Spinal cord (tissue), 10 donors: ENCODE measurements around the gene CREBBP. TPM values are rescaled to one million over a fixed set of nuclear protein-coding genes. Genes with fewer than 3 reads are reported as not detected.
A peak's percentile ranks its signal among the peaks of the same experiment; 100 is the strongest.

Experiments
- DNase-seq, 6 donors: peaks; one replicate each; pipeline versions ENCODE4 v3.0.0 to v3.0.0-alpha.2; 2013 to 2015; ENCODE audit warnings: low spot score in 6 of 6, low read depth in 4 of 6
- H3K27ac ChIP-seq: one replicate; pipeline ENCODE4 v1.5.1; 2013; ENCODE audit warnings: low read depth, low read length, control low read depth
- H3K27me3 ChIP-seq: one replicate; pipeline ENCODE4 v1.6.1; 2013; ENCODE audit warnings: low read length; ENCODE audit not compliant: control insufficient read depth, insufficient read depth
- H3K36me3 ChIP-seq: one replicate; pipeline ENCODE4 v1.6.1; 2013; ENCODE audit warnings: low read length; ENCODE audit not compliant: control insufficient read depth, insufficient read depth
- H3K4me1 ChIP-seq: one replicate; pipeline ENCODE4 v1.6.1; 2013; ENCODE audit warnings: low read length; ENCODE audit not compliant: control insufficient read depth, insufficient read depth
- H3K4me3 ChIP-seq: one replicate; pipeline ENCODE4 v1.5.1; 2013; ENCODE audit warnings: low read depth, low read length, control low read depth
- H3K9me3 ChIP-seq: one replicate; pipeline ENCODE4 v1.6.1; 2013; ENCODE audit warnings: low read length; ENCODE audit not compliant: control insufficient read depth, insufficient read depth
- WGBS: methylation state at CpG from one replicate; pipeline ENCODE4 v1.1.5; 2013; ENCODE audit warnings: missing lambda C conversion rate; ENCODE audit not compliant: insufficient coverage; 5-methylcytosine and 5-hydroxymethylcytosine counted together
- polyA plus RNA-seq, 2 donors: library from polyadenylated mRNA; unstranded; fragments of 120-200 nt; gene quantifications; one replicate each; pipeline ENCODE4 v1.2.1, GENCODE V29; 2013; ENCODE audit not compliant: insufficient read length in 2 of 2
- total RNA-seq, 2 donors: library from RNA; depleted of rRNA in 1 of 2; stranded (reverse); fragments of 120-200 nt in 1 of 2; fragments of >200 nt in 1 of 2; gene quantifications; one replicate each; pipeline versions ENCODE4 v1.2.3 to v1.2.4, GENCODE V29; 2013 to 2014
- donor health status: healthy.

The CREBBP gene
- total and polyA plus RNA-seq, 4 donors = 41.5 to 64.3 (median 61.4) TPM

DNA sequence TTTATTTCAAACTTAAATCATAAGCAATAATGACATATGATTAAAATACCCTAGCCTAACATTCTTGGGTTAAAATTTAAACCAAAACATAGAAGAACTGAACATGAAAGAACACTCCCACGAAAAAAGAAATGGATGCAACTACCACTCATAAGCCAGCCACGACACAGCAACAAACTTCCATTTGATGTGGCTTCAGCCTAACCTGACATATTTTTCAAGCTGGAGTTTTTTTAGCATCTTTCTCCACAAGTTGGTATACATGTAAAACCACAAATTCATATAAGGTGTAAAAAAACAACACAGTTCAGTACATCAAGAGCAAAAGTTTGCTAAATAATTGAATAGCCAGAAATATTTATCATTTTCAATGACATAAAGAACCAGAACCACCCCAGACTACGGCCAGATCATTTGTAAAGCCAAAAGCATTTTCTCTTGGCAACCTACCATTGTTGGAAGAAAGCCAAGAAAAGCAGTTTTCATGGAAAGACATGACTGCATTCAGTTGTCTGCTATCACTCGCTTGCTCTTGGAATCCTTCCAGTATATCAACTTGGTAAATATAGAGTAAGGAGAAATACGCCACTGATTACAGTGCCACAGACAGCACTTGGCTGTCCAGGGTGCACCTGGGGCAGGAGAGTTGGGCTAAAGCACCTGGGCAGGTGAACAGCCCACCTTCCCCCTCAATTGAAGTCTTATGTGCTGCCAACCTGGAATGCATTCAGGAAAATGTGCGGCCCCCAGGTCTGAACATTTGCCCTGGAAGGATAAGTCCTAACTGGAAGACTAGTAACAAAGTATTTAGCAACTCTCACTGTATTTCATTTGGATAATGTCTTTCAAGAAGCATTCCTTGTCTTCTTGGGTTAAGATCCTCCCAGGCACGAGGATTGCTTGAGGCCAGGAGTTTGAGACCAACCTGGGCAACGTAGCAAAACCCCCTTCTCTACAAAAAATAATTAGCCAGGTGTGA is 60.5 kb downstream of the CREBBP start:
- H3K27ac ChIP-seq = peak overlapping the region; percentile 15
- 46% methylated on average over 4 of the region's 8 CpGs for WGBS

DNA sequence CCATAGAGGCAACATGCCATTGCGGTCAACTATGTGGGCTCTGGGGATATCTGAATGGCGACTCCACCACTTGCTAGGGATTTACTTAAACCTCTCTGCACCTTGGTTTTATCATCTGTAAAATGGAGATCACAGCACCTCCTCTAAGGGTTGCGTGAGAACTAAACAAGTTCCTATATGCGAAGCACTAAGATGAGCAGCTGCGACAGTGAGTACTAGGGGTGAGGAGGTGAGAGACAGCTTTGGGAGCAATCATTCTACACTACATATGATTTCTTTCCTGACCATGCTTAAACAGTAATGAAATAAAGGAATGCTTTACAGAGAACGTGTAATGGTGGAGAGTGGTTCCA is 61.4 kb downstream of the CREBBP start:
- DNase-seq = no peak
- Histone ChIP-seq H3K4me3 (no peak overlapping the region), H3K36me3 (no peaks in the 10 kb centered on the region), H3K27me3 (no peaks in the 10 kb centered on the region), H3K4me1 (peaks cover 59% of the 10 kb centered on the region), H3K27ac (no peak overlapping the region), H3K9me3 (no peaks in the 10 kb centered on the region)
- WGBS = 94% methylated on average over 2 of the region's 6 CpGs

More for the DNA sequence above, 60.5 kb downstream of the CREBBP start:
- no peaks in the 10 kb centered on the region for H3K36me3 ChIP-seq
- peak; percentile 33 to 89 (median 47) for DNase-seq
- no peaks in the 10 kb centered on the region for H3K27me3 ChIP-seq
- no peaks in the 10 kb centered on the region for H3K9me3 ChIP-seq
- no peak overlapping the region for H3K4me3 ChIP-seq
- H3K4me1 ChIP-seq = peaks cover 65% of the 10 kb centered on the region

DNA sequence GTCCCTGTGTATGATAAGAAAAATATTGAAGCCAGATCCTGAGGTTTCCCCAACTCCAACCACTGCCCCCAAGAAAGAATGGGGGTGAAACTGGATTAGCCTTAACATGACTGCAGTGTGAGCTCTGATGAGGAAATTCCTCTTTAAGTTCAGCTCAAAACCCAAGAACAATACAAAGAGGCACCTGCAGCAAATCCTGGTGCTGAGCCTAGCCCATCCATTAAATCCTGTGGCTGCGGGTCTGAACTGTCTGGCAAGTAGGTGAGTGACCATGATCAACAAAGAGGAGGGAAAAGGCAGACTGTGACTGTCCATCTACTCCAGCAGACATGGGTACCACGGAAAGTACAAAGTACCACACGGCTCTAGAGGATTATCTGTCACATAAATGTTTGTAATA is 64.2 kb downstream of the CREBBP start:
- H3K4me3 ChIP-seq = no peak overlapping the region
- peaks cover 36% of the 10 kb centered on the region for H3K4me1 ChIP-seq
- H3K27me3 ChIP-seq = no peaks in the 10 kb centered on the region
- no peaks in the 10 kb centered on the region for H3K36me3 ChIP-seq
- no peaks in the 10 kb centered on the region for H3K9me3 ChIP-seq
- WGBS = 29% methylated on average over 1 of the region's 3 CpGs
- no peak overlapping the region for H3K27ac ChIP-seq
- no peak for DNase-seq

DNA sequence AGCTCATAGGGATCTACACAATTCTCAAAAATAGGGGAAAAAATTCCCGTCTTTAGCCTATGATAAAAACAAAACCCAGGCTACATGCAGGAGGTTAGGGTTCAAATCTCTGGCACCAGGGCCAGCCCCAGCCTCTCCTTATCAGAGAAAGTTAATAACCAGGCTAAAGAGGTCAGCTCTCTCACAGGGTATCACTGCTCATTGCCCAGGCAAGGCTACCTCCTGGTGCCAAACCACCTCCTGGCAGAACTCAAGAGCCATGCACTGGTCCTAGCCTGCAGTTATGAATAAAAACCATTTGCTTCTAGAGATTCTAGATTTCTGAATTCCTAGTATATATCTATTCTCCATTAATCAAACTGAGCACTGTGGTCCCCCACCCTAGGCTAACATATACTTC is 65.8 kb downstream of the CREBBP start:
- Histone ChIP-seq H3K9me3 (no peaks in the 10 kb centered on the region), H3K27ac (no peak overlapping the region), H3K27me3 (no peaks in the 10 kb centered on the region), H3K4me1 (peaks cover 24% of the 10 kb centered on the region), H3K4me3 (no peak overlapping the region), H3K36me3 (peaks cover 3% of the 10 kb centered on the region)
- DNase-seq = no peak
- WGBS = no CpG with 5 or more reads among the region's 1 CpG

DNA sequence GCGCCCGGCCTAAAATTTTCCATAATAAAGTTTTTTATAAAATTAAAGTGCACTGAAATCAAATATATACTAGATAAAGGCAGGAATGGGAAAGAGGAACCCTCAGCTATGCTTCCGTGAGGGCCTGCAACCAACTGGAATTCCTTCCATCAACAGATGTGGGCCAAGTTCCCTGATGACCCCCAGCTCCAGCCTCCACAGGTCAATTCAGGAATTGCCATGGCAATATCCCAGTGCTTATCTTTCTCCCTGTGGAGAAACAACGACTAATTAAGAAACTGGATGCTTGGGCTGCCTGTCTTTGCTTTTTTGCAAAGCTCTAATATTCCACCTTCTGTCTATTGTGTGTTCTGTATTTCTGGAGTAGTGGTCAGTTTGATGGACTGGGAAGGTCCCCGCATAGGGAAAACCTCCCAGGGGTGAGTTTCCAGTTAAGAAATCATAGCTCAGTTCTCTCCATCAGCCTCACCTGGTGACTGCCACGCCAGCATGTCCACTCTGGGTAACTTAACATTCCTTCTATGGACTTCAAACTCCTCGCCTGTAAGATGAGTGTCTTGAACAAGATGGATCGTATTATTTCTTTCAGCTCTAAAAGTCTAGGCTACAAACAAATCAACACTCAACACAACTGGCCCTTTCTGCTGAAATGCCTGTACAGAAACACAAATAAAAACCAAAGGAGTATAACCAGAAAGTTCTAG is 67.9 kb downstream of the CREBBP start:
- DNase-seq = no peak
- Histone ChIP-seq H3K9me3 (no peaks in the 10 kb centered on the region), H3K36me3 (peaks cover 21% of the 10 kb centered on the region), H3K4me1 (peaks cover 11% of the 10 kb centered on the region), H3K27me3 (no peaks in the 10 kb centered on the region), H3K27ac (no peak overlapping the region), H3K4me3 (no peak overlapping the region)
- WGBS = 90% methylated on average over 3 of the region's 8 CpGs

DNA sequence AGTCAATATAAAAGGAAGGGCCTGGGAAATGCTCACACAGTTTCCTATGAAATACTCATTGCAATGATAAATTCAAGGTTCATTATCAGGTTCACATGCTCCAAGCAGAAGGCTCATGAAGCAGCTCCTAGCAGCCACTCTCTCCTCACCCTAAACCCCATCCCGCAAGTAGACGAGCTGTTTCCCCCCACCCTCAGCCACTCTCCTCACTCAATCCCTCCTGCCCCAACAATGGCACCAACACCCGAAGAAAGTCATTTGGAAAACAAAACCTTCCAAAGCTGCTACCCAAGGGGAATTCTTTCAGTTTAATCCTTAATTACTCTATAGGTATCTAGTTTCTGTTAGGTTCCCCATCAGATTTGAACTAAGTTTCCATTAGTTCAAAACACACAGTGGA is 69.7 kb downstream of the CREBBP start:
- WGBS = 89% methylated on average over 2 of the region's 3 CpGs
- H3K36me3 ChIP-seq = peaks cover 24% of the 10 kb centered on the region
- no peak overlapping the region for H3K4me3 ChIP-seq

DNA sequence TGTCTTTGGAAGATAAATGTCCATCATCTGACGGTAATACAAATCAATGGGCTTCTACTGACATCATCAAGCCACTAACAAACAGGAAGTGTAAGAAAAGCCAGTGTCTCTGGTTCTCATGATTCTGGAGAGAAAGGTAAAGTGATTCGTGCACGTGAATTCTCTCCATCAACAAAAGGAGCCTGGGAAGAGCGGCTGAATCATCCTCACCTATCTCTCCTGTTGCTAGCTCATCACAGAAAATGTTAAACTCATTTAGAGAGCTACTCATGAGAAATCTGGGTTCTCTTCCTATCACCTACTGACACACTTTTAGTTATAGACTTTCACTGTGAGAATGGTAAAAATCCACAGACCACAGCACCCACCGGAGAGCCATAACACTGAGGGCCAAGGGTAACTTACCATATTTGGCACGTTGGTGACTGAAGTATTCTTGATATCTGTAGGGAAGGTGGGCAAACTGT is 70.3 kb downstream of the CREBBP start:
- no peak overlapping the region for H3K27ac ChIP-seq
- DNase-seq = no peak
- WGBS = no CpG with 5 or more reads among the region's 6 CpGs

More for the DNA sequence above, 69.7 kb downstream of the CREBBP start:
- Histone ChIP-seq H3K27me3 (no peaks in the 10 kb centered on the region), H3K4me1 (no peaks in the 10 kb centered on the region), H3K27ac (no peak overlapping the region), H3K9me3 (no peaks in the 10 kb centered on the region)
- no peak for DNase-seq

DNA sequence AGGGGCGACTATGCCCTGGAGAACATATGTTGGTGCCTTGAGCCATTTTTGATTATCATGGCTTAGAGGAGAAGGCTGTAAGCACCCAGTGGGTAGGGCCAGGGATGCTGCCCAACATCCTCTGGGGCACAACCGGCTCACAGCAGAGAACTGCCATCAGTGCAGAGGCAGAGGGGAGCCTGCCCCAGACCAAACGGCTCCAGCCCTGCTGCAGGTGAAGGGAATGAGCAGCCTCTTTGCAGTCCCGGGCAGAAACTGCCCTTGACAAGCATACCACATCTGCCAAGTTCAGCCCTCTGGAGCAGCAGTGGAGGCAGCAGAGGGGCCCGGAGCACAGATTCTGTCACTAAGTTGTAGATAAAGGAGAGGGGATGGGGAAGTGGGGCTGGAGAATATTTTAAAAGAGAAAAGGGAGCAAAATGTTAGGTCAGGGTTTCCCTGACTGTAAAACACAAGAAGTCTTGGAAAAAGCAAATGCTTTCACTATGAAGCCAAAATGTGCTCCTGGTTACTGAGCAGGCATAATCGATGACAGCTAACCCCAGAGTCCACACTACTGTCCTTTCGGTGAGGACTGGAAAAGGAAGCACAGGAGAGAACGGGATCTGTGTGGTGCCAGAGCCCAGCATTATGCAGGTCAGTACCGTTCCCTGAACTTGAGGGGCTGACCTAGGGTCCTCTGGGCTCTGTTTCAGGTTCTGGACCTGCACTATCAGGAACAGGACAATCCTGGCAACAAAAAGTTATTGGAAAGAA is 72.0 kb downstream of the CREBBP start:
- H3K9me3 ChIP-seq = no peaks in the 10 kb centered on the region
- no peak overlapping the region for H3K27ac ChIP-seq
- DNase-seq = no peak
- no peaks in the 10 kb centered on the region for H3K27me3 ChIP-seq
- H3K4me3 ChIP-seq = no peak overlapping the region
- 87% methylated on average over 8 of the region's 9 CpGs for WGBS
- peaks cover 27% of the 10 kb centered on the region for H3K36me3 ChIP-seq
- H3K4me1 ChIP-seq = no peaks in the 10 kb centered on the region

More for the DNA sequence above, 70.3 kb downstream of the CREBBP start:
- Histone ChIP-seq H3K9me3 (no peaks in the 10 kb centered on the region), H3K36me3 (peaks cover 24% of the 10 kb centered on the region), H3K4me1 (no peaks in the 10 kb centered on the region), H3K27me3 (no peaks in the 10 kb centered on the region), H3K4me3 (no peak overlapping the region)

DNA sequence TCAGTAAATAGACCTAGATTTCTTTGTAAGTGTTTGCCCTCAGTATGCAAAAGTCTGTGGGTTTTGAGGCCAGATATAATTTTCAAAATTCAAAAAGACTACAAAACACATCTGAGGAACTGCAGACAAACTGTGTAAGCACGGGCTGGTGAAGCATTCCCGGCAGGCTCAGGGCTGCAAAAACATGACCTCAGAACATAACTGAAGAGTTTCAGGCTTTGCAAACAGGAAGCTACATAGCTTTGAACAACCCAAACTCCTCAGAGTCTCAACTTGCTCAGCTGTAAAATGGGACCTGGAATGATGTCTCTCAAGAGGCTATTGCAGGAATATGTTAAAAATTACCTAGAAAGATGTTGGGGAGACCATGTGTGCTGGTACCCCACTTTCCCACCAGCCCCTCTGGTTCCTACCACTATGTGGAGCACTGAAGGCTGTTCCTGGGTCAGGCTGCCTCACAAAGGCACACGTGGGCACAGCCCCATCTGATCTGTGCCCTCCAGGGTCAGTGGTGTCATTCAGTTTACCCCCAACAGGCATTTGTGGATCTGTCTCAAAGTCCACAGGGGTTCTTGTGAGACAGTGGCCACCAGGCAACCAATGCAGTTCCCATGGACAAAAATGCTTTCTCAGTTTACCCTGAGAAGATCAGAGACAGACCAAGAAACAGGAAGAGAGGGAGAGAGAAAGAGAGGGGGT is 72.9 kb downstream of the CREBBP start:
- no peaks in the 10 kb centered on the region for H3K4me1 ChIP-seq
- 70% methylated on average over 3 of the region's 3 CpGs for WGBS
- peaks cover 28% of the 10 kb centered on the region for H3K36me3 ChIP-seq
- H3K27ac ChIP-seq = no peak overlapping the region
- no peaks in the 10 kb centered on the region for H3K9me3 ChIP-seq
- no peaks in the 10 kb centered on the region for H3K27me3 ChIP-seq
- DNase-seq = no peak
- H3K4me3 ChIP-seq = no peak overlapping the region
